ENCODE measurements around the gene TPI1. TPM values are rescaled to one million over a fixed set of nuclear protein-coding genes. Genes with fewer than 3 reads are reported as not detected.

The TPI1 gene
- total RNA-seq, 1 experiment from 2014 or later: 1,045 TPM

DNA sequence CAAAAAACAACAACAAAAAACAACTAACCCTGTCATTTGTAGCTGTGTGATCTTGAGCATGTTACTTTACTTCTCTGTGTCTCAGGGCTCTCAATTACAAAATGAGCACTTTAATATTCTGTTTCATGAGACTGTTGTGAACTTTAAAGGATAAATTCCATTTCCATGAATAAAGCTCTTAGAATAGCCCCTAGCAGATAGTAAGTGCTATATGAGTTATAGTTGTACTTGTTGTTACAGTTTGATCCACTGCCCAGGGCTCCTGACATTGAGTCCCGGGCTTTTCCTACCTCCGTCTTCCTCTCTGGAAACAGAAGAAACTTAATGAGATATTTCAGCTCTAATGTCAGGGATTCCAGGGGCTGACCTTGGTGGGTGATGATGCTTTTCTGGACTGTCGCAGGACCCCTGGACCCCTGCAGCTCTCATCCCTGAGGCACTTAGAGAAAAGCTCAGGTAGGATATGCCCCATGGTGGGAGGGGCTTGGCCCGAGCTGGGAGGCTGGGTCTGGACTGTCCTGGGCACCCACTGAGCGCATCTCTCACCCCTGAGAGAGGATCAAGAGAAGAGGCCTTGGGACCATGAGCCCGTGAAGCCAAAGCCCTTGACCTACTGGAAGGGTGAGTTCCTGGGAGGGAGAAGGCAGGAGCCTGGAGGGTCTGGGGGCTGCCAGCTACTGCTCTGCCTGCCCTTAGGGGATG, 34.0 kb upstream of the TPI1 start:
- TF ChIP-seq, protein P1, sequence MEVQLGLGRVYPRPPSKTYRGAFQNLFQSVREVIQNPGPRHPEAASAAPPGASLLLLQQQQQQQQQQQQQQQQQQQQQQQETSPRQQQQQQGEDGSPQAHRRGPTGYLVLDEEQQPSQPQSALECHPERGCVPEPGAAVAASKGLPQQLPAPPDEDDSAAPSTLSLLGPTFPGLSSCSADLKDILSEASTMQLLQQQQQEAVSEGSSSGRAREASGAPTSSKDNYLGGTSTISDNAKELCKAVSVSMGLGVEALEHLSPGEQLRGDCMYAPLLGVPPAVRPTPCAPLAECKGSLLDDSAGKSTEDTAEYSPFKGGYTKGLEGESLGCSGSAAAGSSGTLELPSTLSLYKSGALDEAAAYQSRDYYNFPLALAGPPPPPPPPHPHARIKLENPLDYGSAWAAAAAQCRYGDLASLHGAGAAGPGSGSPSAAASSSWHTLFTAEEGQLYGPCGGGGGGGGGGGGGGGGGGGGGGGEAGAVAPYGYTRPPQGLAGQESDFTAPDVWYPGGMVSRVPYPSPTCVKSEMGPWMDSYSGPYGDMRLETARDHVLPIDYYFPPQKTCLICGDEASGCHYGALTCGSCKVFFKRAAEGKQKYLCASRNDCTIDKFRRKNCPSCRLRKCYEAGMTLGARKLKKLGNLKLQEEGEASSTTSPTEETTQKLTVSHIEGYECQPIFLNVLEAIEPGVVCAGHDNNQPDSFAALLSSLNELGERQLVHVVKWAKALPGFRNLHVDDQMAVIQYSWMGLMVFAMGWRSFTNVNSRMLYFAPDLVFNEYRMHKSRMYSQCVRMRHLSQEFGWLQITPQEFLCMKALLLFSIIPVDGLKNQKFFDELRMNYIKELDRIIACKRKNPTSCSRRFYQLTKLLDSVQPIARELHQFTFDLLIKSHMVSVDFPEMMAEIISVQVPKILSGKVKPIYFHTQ (CRISPR knock-in tag; IDR thresholded peaks at IDR 0.05): no peak
- no peak for TF ChIP-seq TCF7 (CRISPR knock-in tag; IDR thresholded peaks at IDR 0.05; ENCODE audit: low read depth)
- no peak for TF ChIP-seq HMGA2 (CRISPR knock-in tag; IDR thresholded peaks at IDR 0.05)
- TF ChIP-seq FOXJ3 (CRISPR knock-in tag; IDR thresholded peaks at IDR 0.05; ENCODE audit: borderline replicate concordance): no peak
- TF ChIP-seq CBFB (CRISPR knock-in tag; IDR thresholded peaks at IDR 0.05; ENCODE audit: low read depth): no peak
- TF ChIP-seq TEAD4 (CRISPR knock-in tag; IDR thresholded peaks at IDR 0.05): no peak
- TF ChIP-seq, protein P2, sequence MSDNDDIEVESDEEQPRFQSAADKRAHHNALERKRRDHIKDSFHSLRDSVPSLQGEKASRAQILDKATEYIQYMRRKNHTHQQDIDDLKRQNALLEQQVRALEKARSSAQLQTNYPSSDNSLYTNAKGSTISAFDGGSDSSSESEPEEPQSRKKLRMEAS (CRISPR knock-in tag; IDR thresholded peaks at IDR 0.05): no peak
- no peak for TF ChIP-seq ESRRA (CRISPR knock-in tag; IDR thresholded peaks at IDR 0.05; ENCODE audit: borderline replicate concordance)
- no peak for TF ChIP-seq NFE2L1 (CRISPR knock-in tag; IDR thresholded peaks at IDR 0.05)
- TF ChIP-seq MXD4 (CRISPR knock-in tag; IDR thresholded peaks at IDR 0.05; ENCODE audit: borderline replicate concordance): no peak
- ATAC-seq: no peak
- Mint-ChIP-seq H3K27me3 (ENCODE audit: low read depth) (no peaks in the 10 kb centered on the region), H3K36me3 (peaks cover 51% of the 10 kb centered on the region), H3K27ac (no peak overlapping the region), H3K9me3 (no peaks in the 10 kb centered on the region), H3K4me1 (peaks cover 18% of the 10 kb centered on the region), H3K4me3 (no peak overlapping the region)
- no peak for DNase-seq (ENCODE audit: low spot score)
- ChIA-PET CTCF (interaction anchor here (3.3 to 8.9 kb wide), 4 partner anchors 19 to 80 kb away, joined by 13 to 110 read pairs (median 50); partner anchors contain the start of genes CDCA3, LAG3, MLF2 and PTMS), POLR2A (interaction anchor here (1.5 kb wide), 1 partner anchor 16 kb away, joined by 6 read pairs; no protein-coding TSS in a partner anchor)

GRCh38 chr12:6834254-6834653, 33.1 kb upstream of the TPI1 start:
- no peak overlapping the region for H3K27ac Mint-ChIP-seq

More at GRCh38 chr12:6834254-6834653, 33.1 kb upstream of the TPI1 start:
- peaks cover 18% of the 10 kb centered on the region for H3K4me1 Mint-ChIP-seq
- DNase-seq (ENCODE audit: low spot score) (no peak), ATAC-seq (no peak)
- H3K27me3 Mint-ChIP-seq (ENCODE audit: low read depth): no peaks in the 10 kb centered on the region
- no peaks in the 10 kb centered on the region for H3K9me3 Mint-ChIP-seq
- H3K36me3 Mint-ChIP-seq: peaks cover 59% of the 10 kb centered on the region
- ChIA-PET POLR2A (interaction anchor here (0.6 to 1.2 kb wide), 4 partner anchors 19 to 511 kb away, joined by 3 to 5 read pairs (median 3); no protein-coding TSS in a partner anchor), CTCF (interaction anchor here (1.0 to 5.1 kb wide), 14 partner anchors 9 to 214 kb away, joined by 3 to 54 read pairs (median 10); partner anchors contain the start of genes CDCA3, COPS7A, GPR162 and MLF2)
- no peak overlapping the region for H3K4me3 Mint-ChIP-seq
- TF ChIP-seq KAT7 (CRISPR knock-in tag; IDR thresholded peaks at IDR 0.05; ENCODE audit: borderline replicate concordance): no peak
- TF ChIP-seq, protein P3, sequence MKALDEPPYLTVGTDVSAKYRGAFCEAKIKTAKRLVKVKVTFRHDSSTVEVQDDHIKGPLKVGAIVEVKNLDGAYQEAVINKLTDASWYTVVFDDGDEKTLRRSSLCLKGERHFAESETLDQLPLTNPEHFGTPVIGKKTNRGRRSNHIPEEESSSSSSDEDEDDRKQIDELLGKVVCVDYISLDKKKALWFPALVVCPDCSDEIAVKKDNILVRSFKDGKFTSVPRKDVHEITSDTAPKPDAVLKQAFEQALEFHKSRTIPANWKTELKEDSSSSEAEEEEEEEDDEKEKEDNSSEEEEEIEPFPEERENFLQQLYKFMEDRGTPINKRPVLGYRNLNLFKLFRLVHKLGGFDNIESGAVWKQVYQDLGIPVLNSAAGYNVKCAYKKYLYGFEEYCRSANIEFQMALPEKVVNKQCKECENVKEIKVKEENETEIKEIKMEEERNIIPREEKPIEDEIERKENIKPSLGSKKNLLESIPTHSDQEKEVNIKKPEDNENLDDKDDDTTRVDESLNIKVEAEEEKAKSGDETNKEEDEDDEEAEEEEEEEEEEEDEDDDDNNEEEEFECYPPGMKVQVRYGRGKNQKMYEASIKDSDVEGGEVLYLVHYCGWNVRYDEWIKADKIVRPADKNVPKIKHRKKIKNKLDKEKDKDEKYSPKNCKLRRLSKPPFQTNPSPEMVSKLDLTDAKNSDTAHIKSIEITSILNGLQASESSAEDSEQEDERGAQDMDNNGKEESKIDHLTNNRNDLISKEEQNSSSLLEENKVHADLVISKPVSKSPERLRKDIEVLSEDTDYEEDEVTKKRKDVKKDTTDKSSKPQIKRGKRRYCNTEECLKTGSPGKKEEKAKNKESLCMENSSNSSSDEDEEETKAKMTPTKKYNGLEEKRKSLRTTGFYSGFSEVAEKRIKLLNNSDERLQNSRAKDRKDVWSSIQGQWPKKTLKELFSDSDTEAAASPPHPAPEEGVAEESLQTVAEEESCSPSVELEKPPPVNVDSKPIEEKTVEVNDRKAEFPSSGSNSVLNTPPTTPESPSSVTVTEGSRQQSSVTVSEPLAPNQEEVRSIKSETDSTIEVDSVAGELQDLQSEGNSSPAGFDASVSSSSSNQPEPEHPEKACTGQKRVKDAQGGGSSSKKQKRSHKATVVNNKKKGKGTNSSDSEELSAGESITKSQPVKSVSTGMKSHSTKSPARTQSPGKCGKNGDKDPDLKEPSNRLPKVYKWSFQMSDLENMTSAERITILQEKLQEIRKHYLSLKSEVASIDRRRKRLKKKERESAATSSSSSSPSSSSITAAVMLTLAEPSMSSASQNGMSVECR (CRISPR knock-in tag; IDR thresholded peaks at IDR 0.05; ENCODE audit: borderline replicate concordance): no peak
- TF ChIP-seq NFYB (CRISPR knock-in tag; conservative IDR thresholded peaks at IDR 0.05; ENCODE audit: low read depth): no peak
- TF ChIP-seq OVOL2 (CRISPR knock-in tag; IDR thresholded peaks at IDR 0.05; ENCODE audit: borderline replicate concordance): no peak

All from WTC11 (cell line).